ENCODE results near the gene SRF.

Gene SRF

DNA sequence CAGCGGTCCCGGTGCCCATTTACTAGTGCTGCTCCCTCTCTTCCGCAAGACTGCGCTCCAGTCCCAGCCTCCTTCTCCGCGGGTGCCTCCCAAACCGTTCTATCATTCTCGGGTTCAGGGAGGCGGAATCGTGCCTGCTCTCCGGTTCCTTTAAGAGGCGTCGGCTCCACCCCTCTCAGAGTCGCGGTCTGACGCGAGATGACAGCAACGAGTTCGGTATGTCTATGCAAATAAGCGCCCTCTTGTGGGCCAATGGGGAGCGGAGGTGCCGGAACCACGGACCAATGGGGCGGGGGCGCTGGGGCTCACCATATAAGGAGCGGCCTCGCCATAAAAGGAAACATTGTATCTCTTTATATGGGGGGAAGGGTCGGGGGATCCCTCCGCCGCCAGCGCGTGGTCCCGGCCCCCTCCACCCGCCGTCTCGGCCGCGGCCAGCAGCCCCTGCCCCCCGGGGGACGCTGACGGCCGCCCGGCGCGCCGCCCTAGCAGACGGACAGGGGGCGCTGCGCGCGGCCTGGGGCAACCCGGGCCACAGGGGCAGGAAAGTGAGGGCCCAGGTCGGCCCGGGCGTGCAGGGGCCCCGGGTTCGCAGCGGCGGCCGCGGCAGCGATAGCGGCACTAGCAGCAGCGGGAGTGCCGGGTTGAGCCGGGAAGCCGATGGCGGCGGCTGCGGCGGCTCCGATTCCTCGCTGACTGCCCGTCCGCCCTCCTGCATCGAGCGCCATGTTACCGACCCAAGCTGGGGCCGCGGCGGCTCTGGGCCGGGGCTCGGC, at the start of gene SRF:
Gene SRF (plus strand): TSS at position 339 of the 776 bp plus-strand sequence. CDS start 388 bp downstream, at position 727.
- Histone ChIP-seq H3K27me3 (ENCODE audit: control insufficient read depth, insufficient read depth, low read length) (no peaks in the 10 kb centered on the region), H3K27ac (ENCODE audit: low read length) (no peak within 1 kb of the TSS), H3K9me3 (ENCODE audit: control insufficient read depth, insufficient read depth, low read length) (no peaks in the 10 kb centered on the region), H3K4me1 (ENCODE audit: control insufficient read depth, insufficient read depth, low read length) (peaks cover 4% of the 10 kb centered on the region), H3K36me3 (ENCODE audit: control insufficient read depth, insufficient read depth, low read length) (peaks cover 8% of the 10 kb centered on the region; the same call in 1 of the 2 replicates), H3K4me3 (ENCODE audit: low read length) (peak within 1 kb of the TSS; percentile 96)
- WGBS (ENCODE audit: insufficient coverage, insufficient read length) = no CpG with 5 or more reads among the region's 83 CpGs
- peak; percentile 98 for DNase-seq (ENCODE audit: low read depth, low spot score)

DNA sequence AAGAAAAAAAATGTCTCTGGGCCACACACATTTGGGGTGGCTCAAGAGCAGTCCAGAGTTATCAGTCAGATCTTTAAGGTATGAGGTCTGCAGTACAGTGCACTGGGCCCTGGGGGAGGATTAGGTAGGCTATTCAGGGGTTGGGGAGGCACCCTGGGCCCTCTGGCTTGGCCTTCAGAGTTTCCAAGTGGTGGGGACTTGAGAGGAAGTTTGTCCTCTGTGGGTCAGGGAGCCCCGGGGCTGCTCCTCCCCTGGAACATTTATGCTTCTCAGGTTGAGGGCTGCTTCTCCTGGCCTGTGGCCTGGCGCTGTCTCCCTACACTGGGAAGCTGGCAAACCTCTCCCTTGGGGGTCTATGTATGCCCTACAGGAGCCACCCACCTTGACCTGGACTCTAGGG, 48.9 kb upstream of the SRF start:
- Histone ChIP-seq H3K4me3 (ENCODE audit: low read length) (no peak overlapping the region), H3K27ac (ENCODE audit: low read length) (no peak overlapping the region), H3K36me3 (ENCODE audit: control insufficient read depth, insufficient read depth, low read length) (no peaks in the 10 kb centered on the region), H3K4me1 (ENCODE audit: control insufficient read depth, insufficient read depth, low read length) (peaks cover 11% of the 10 kb centered on the region), H3K9me3 (ENCODE audit: control insufficient read depth, insufficient read depth, low read length) (no peaks in the 10 kb centered on the region), H3K27me3 (ENCODE audit: control insufficient read depth, insufficient read depth, low read length) (no peaks in the 10 kb centered on the region)
- no peak for DNase-seq (ENCODE audit: low read depth, low spot score)
- WGBS (ENCODE audit: insufficient coverage, insufficient read length) = no CpG with 5 or more reads among the region's 2 CpGs

DNA sequence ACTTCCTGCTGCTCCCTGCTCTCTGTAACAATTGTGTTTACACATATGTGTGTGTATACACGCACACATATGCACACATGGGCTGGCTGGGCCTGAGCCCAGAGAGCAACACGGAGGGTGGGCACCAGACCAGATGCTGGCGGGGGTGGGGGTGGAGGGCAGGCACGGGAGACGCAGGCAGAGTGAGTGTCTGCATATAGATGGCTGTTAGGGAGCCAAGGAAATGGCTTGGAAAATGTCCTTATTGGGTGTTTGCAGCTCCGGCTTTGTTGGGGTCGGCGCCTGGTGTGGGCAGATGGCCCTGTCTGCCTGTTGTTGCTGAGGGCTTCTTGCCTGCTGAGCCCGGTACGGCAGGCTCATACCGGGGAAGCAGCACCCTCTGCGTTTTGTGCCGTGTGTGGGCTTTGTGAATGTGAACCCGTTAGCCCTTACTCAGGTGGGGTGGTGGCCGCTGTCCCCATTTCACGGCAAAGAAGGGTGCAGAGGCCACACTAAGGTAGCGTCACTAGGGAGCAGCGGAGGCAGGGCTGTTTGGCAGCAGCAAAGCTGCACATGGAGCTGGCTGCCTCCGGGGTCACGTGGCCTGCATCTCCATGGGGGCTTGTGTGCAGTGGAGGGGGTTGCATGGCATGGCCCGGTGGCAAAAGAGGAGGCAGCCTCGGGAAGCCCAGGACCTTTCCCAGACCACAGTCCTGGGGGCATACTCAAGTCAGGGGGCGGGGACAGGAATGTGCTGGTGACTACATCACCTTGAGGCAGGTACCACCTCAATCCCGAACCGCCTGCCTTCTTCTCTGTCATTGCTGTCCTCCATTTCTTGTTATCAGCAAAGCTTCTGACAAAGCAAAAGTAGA, 47.4 kb upstream of the SRF start:
- H3K4me3 ChIP-seq (ENCODE audit: low read length) = no peak overlapping the region
- H3K4me1 ChIP-seq (ENCODE audit: control insufficient read depth, insufficient read depth, low read length) = peaks cover 11% of the 10 kb centered on the region
- H3K36me3 ChIP-seq (ENCODE audit: control insufficient read depth, insufficient read depth, low read length) = no peaks in the 10 kb centered on the region
- no peak overlapping the region for H3K27ac ChIP-seq (ENCODE audit: low read length)
- WGBS (ENCODE audit: insufficient coverage, insufficient read length) = no CpG with 5 or more reads among the region's 25 CpGs
- no peaks in the 10 kb centered on the region for H3K27me3 ChIP-seq (ENCODE audit: control insufficient read depth, insufficient read depth, low read length)
- H3K9me3 ChIP-seq (ENCODE audit: control insufficient read depth, insufficient read depth, low read length) = no peaks in the 10 kb centered on the region
- DNase-seq (ENCODE audit: low read depth, low spot score) = no peak

DNA sequence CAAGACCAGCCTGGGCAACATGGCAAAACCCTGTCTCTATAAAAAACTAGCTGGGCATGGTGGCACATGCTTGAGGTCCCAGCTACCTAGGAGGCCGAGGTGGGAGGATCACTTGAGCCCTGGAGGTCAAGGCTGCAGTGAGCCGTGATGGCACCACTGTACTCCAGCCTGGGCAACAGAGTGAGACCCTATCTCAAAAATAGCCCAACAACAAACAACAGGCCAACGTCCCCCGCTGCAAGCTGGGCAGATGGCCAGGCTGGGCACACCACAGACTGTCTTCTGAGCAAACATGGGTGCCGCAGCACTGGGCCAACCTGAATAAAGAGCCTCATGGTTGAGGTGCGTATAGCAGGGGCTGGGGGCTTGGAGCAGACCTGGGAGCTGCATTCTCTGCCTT, 46.6 kb upstream of the SRF start:
- no peak for DNase-seq (ENCODE audit: low read depth, low spot score)
- Histone ChIP-seq H3K9me3 (ENCODE audit: control insufficient read depth, insufficient read depth, low read length) (no peaks in the 10 kb centered on the region), H3K27ac (ENCODE audit: low read length) (no peak overlapping the region), H3K36me3 (ENCODE audit: control insufficient read depth, insufficient read depth, low read length) (no peaks in the 10 kb centered on the region), H3K4me3 (ENCODE audit: low read length) (no peak overlapping the region), H3K4me1 (ENCODE audit: control insufficient read depth, insufficient read depth, low read length) (peaks cover 11% of the 10 kb centered on the region), H3K27me3 (ENCODE audit: control insufficient read depth, insufficient read depth, low read length) (no peaks in the 10 kb centered on the region)
- no CpG with 5 or more reads among the region's 6 CpGs for WGBS (ENCODE audit: insufficient coverage, insufficient read length)

DNA sequence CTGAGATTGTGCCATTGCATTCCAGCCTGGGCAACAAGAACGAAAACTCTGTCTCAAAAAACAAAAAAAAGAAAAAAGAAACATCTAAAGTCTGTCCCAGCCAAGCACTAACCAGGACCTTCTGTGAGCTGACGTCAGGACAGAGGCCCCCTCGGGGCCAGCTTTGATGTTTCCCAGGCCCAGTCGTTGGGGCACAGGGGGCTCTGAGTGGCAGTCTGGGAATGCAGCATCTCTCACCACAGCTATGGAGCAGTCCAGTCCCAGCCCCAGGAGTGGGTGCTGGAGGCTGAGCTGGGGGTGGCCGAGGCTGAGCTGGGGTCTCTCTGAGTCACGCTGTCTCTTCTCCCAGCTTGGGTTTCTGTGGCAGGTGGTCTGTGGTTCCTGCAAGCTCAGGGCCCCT, 46.0 kb upstream of the SRF start:
- Histone ChIP-seq H3K9me3 (ENCODE audit: control insufficient read depth, insufficient read depth, low read length) (no peaks in the 10 kb centered on the region), H3K4me1 (ENCODE audit: control insufficient read depth, insufficient read depth, low read length) (peaks cover 11% of the 10 kb centered on the region), H3K27ac (ENCODE audit: low read length) (no peak overlapping the region), H3K27me3 (ENCODE audit: control insufficient read depth, insufficient read depth, low read length) (no peaks in the 10 kb centered on the region), H3K36me3 (ENCODE audit: control insufficient read depth, insufficient read depth, low read length) (no peaks in the 10 kb centered on the region), H3K4me3 (ENCODE audit: low read length) (no peak overlapping the region)
- no peak for DNase-seq (ENCODE audit: low read depth, low spot score)
- WGBS (ENCODE audit: insufficient coverage, insufficient read length) = no CpG with 5 or more reads among the region's 6 CpGs

DNA sequence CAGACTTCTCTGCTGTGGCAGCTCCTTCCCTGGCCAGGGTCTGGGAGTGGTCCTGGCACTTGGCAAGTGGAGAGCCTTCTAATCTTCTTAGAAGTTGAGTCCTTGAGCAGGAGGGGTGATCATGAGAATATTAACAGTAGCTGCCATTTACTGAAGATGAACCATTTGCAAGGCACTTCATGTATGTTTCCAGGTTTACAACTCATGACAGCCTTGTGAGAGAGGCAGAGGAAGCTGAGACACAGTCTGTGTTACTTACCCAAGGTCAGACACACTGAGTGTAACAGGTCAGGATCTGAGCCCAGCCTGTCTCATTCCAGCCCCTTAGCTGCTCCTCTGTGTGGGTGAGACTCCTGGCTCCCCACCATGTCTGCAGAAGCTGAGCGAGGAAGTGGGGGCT, 45.5 kb upstream of the SRF start:
- no peaks in the 10 kb centered on the region for H3K36me3 ChIP-seq (ENCODE audit: control insufficient read depth, insufficient read depth, low read length)
- no peak overlapping the region for H3K4me3 ChIP-seq (ENCODE audit: low read length)
- H3K9me3 ChIP-seq (ENCODE audit: control insufficient read depth, insufficient read depth, low read length) = no peaks in the 10 kb centered on the region
- H3K27ac ChIP-seq (ENCODE audit: low read length) = no peak overlapping the region
- no peak for DNase-seq (ENCODE audit: low read depth, low spot score)
- no CpG with 5 or more reads among the region's 1 CpG for WGBS (ENCODE audit: insufficient coverage, insufficient read length)
- peaks cover 11% of the 10 kb centered on the region for H3K4me1 ChIP-seq (ENCODE audit: control insufficient read depth, insufficient read depth, low read length)
- H3K27me3 ChIP-seq (ENCODE audit: control insufficient read depth, insufficient read depth, low read length) = no peaks in the 10 kb centered on the region

DNA sequence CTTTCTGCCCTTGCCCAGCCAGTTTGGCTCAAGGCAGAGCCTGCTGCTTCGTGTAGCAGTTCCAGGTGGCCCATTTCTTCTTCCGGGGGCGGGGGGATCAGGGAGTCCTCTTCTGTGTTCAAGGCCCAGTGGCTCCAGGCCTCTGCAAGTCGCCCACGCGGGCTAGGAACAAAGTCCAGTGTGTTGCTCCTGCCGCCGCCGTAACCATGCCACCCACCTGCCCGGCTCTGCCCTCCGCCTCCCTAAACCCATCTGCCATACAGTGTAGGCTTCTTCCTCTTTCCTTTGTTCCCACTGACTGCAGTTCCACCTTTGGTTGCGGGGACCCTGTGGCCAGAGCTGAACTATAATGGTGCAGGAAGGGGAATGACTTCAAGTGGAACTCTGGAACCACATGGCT, 43.9 kb upstream of the SRF start:
- Histone ChIP-seq H3K9me3 (ENCODE audit: control insufficient read depth, insufficient read depth, low read length) (no peaks in the 10 kb centered on the region), H3K27ac (ENCODE audit: low read length) (no peak overlapping the region), H3K27me3 (ENCODE audit: control insufficient read depth, insufficient read depth, low read length) (no peaks in the 10 kb centered on the region), H3K4me3 (ENCODE audit: low read length) (no peak overlapping the region), H3K4me1 (ENCODE audit: control insufficient read depth, insufficient read depth, low read length) (peaks cover 11% of the 10 kb centered on the region), H3K36me3 (ENCODE audit: control insufficient read depth, insufficient read depth, low read length) (no peaks in the 10 kb centered on the region; the same call in 1 of the 2 replicates)
- DNase-seq (ENCODE audit: low read depth, low spot score) = no peak
- WGBS (ENCODE audit: insufficient coverage, insufficient read length) = no CpG with 5 or more reads among the region's 12 CpGs

DNA sequence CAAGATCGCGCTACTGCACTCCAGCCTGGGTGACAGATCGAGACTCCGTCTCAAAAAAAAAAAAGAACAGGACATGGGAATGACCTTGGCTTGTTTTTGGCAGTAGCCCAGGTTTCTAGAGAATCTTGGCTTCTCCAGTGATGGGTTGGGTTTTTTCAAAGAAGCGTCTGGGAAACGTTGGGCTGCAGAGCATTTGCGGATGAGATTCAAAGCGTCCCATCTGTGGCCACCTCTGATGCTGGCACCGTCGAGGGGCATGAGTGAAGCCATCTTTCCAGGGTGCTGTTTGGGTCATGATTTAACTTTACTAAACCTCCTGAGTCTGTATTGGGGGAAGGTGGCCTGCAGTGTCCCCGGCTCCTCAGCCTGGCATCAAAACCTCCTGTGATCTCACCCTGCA, 43.2 kb upstream of the SRF start:
- DNase-seq (ENCODE audit: low read depth, low spot score) = no peak
- no CpG with 5 or more reads among the region's 11 CpGs for WGBS (ENCODE audit: insufficient coverage, insufficient read length)
- Histone ChIP-seq H3K4me1 (ENCODE audit: control insufficient read depth, insufficient read depth, low read length) (peaks cover 11% of the 10 kb centered on the region), H3K36me3 (ENCODE audit: control insufficient read depth, insufficient read depth, low read length) (peaks cover 4% of the 10 kb centered on the region; the same call in 1 of the 2 replicates), H3K27me3 (ENCODE audit: control insufficient read depth, insufficient read depth, low read length) (no peaks in the 10 kb centered on the region), H3K27ac (ENCODE audit: low read length) (no peak overlapping the region), H3K4me3 (ENCODE audit: low read length) (no peak overlapping the region), H3K9me3 (ENCODE audit: control insufficient read depth, insufficient read depth, low read length) (no peaks in the 10 kb centered on the region)

DNA sequence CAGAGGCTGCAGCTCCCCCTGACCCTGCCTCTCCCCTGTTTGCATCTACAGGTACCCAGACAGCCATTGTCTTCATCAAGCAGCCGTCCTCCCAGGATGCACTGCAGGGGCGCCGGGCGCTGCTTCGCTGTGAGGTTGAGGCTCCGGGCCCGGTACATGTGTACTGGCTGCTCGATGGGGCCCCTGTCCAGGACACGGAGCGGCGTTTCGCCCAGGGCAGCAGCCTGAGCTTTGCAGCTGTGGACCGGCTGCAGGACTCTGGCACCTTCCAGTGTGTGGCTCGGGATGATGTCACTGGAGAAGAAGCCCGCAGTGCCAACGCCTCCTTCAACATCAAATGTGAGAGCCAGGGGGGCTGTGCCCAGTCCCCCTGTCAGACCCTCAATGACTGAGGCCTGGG, 42.1 kb upstream of the SRF start:
- no peak overlapping the region for H3K27ac ChIP-seq (ENCODE audit: low read length)
- H3K9me3 ChIP-seq (ENCODE audit: control insufficient read depth, insufficient read depth, low read length) = no peaks in the 10 kb centered on the region
- WGBS (ENCODE audit: insufficient coverage, insufficient read length) = no CpG with 5 or more reads among the region's 16 CpGs
- H3K36me3 ChIP-seq (ENCODE audit: control insufficient read depth, insufficient read depth, low read length) = peaks cover 4% of the 10 kb centered on the region; the same call in 1 of the 2 replicates
- H3K27me3 ChIP-seq (ENCODE audit: control insufficient read depth, insufficient read depth, low read length) = no peaks in the 10 kb centered on the region
- no peak overlapping the region for H3K4me3 ChIP-seq (ENCODE audit: low read length)
- peaks cover 4% of the 10 kb centered on the region for H3K4me1 ChIP-seq (ENCODE audit: control insufficient read depth, insufficient read depth, low read length)
- no peak for DNase-seq (ENCODE audit: low read depth, low spot score)

DNA sequence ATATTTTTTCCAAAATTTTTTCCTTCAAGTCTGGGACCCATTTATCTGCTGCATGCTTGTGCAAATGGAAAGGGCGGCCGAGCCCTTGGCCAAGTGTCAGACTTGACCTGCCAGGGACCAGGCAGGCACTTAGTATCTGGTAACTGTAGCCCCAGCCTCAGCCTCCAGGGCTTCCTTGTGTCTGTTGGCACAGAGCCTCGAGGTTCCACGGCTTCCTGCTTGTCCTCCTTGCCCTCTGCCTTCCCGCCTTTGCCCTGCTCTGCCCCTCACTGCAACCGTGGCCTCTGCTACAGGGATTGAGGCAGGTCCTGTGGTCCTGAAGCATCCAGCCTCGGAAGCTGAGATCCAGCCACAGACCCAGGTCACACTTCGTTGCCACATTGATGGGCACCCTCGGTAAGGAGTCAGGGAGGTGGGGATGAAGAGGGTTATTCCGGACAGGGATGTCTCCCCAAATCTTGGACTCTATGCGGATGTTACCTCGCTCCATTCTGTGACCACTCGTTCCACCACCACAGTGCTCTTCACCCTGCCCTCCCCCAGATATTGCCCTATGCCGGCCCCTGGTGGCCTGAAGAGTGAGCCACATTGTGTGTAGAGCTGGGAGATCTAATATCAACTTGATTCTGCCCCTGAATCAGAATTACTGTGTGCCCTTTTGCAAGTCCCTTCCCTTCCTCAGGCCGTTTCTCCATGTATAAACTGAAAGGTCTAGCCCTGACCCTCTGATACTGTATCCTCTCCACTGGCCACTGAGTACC, 41.5 kb upstream of the SRF start:
- no peaks in the 10 kb centered on the region for H3K27me3 ChIP-seq (ENCODE audit: control insufficient read depth, insufficient read depth, low read length)
- no peaks in the 10 kb centered on the region for H3K9me3 ChIP-seq (ENCODE audit: control insufficient read depth, insufficient read depth, low read length)
- H3K4me1 ChIP-seq (ENCODE audit: control insufficient read depth, insufficient read depth, low read length) = peaks cover 3% of the 10 kb centered on the region
- no peak overlapping the region for H3K27ac ChIP-seq (ENCODE audit: low read length)
- no peak overlapping the region for H3K4me3 ChIP-seq (ENCODE audit: low read length)
- no peak for DNase-seq (ENCODE audit: low read depth, low spot score)
- WGBS (ENCODE audit: insufficient coverage, insufficient read length) = no CpG with 5 or more reads among the region's 15 CpGs
- peaks cover 4% of the 10 kb centered on the region; the same call in 1 of the 2 replicates for H3K36me3 ChIP-seq (ENCODE audit: control insufficient read depth, insufficient read depth, low read length)
